ENCODE data around the gene NSD1. TPM values are rescaled to one million over a fixed set of nuclear protein-coding genes. Genes with fewer than 3 reads are reported as not detected.

The NSD1 gene
- total and polyA plus RNA-seq, 10 of the 15 experiments (the other 5 are each of a cell fraction or from before 2014, with no cell fraction given), result 7.0 to 57.9 (median 30.4) TPM

DNA sequence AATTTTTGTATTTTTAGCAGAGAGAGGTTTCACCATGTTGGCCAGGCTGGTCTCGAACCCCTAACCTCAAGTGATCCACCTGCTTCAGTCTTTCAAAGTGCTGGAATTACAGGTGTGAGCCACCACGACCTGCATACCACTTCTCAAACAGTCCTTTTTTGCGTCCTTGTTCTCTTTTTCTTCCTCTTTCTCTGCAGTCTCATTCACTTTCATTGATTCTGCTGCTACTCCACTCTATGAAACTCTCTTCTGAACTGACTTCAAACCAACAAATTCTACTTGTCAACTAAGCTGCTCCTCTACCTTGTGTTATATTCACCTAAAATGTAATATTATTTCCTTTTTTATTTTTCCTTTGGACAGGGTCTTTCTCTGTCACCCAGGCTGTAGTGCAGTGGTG, 7.9 kb downstream of the NSD1 start:
- Histone ChIP-seq H3K9ac (ENCODE audit: control insufficient read depth, insufficient read depth, low read length) (no peak overlapping the region), H3K27me3 (replicated peaks in 1 of 2; ENCODE audit: control insufficient read depth in 2 of 2, insufficient read depth in 2 of 2, low read length in 1 of 2) (no peaks in the 10 kb centered on the region), H3K27ac (ENCODE audit: control insufficient read depth, insufficient read depth) (no peak overlapping the region), H3K4me1 (ENCODE audit: control insufficient read depth, insufficient read depth, low read length) (peaks cover 11% of the 10 kb centered on the region), H3K9me3 (replicated peaks; ENCODE audit: control insufficient read depth, insufficient read depth, low read length) (no peaks in the 10 kb centered on the region), H3K79me2 (ENCODE audit: control insufficient read depth, insufficient read depth, low read length) (peaks cover 54% of the 10 kb centered on the region), H2AFZ (ENCODE audit: control insufficient read depth, low read depth, low read length) (no peak overlapping the region), H3K4me3 (no peak overlapping the region), H3K4me2 (ENCODE audit: control insufficient read depth, insufficient read depth) (peak overlapping the region; percentile 38; the same call in 1 of the 2 replicates), H3K36me3 (ENCODE audit: control insufficient read depth in 2 of 2, insufficient read depth in 2 of 2, low read length in 1 of 2) (peaks cover 0 to 18% of the 10 kb centered on the region in 2 experiments; a peak in 3 of 4 replicates), H4K20me1 (ENCODE audit: control insufficient read depth, insufficient read depth) (no peaks in the 10 kb centered on the region)
- FAIRE-seq (no peak), DNase-seq (ENCODE audit: low read depth, low spot score) (no peak), ATAC-seq (peak; percentile 51)
- 69% methylated on average over 3 of the region's 3 CpGs for whole genome bisulfite sequencing (ENCODE audit: insufficient coverage, insufficient replicate concordance, low lambda C conversion rate, missing lambda C conversion rate)
- intact Hi-C loops (cut with micrococcal nuclease; ENCODE audit: unreplicated experiment) (no loop called here), in situ Hi-C loops (cut with MboI) (no loop called here)
- BruUV-seq (replicated peaks), result no TSS peak
- ChIA-PET POLR2A (no interaction called here), CTCF (no interaction called here), SMC1A (ENCODE audit: uncharacterized antibody, unreplicated experiment) (no interaction called here), RAD21 (ENCODE audit: unreplicated experiment) (no interaction called here)
- no peak for TF ChIP-seq TAF1 (IDR thresholded peaks at IDR 0.05; ENCODE audit: borderline replicate concordance, low read depth, low read length)
- TF ChIP-seq, protein P1, sequence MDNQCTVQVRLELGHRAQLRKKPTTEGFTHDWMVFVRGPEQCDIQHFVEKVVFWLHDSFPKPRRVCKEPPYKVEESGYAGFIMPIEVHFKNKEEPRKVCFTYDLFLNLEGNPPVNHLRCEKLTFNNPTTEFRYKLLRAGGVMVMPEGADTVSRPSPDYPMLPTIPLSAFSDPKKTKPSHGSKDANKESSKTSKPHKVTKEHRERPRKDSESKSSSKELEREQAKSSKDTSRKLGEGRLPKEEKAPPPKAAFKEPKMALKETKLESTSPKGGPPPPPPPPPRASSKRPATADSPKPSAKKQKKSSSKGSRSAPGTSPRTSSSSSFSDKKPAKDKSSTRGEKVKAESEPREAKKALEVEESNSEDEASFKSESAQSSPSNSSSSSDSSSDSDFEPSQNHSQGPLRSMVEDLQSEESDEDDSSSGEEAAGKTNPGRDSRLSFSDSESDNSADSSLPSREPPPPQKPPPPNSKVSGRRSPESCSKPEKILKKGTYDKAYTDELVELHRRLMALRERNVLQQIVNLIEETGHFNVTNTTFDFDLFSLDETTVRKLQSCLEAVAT (IDR thresholded peaks at IDR 0.05), result no peak
- no peak for TF ChIP-seq BRCA1 (IDR thresholded peaks at IDR 0.05; ENCODE audit: low read depth, low read length)
- no peak for TF ChIP-seq SMAD5 (IDR thresholded peaks at IDR 0.05; ENCODE audit: low read depth)
- TF ChIP-seq, protein P2, sequence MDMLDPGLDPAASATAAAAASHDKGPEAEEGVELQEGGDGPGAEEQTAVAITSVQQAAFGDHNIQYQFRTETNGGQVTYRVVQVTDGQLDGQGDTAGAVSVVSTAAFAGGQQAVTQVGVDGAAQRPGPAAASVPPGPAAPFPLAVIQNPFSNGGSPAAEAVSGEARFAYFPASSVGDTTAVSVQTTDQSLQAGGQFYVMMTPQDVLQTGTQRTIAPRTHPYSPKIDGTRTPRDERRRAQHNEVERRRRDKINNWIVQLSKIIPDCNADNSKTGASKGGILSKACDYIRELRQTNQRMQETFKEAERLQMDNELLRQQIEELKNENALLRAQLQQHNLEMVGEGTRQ (IDR thresholded peaks at IDR 0.05; ENCODE audit: borderline replicate concordance, low read depth, low read length), result no peak
- TF ChIP-seq, protein P3, sequence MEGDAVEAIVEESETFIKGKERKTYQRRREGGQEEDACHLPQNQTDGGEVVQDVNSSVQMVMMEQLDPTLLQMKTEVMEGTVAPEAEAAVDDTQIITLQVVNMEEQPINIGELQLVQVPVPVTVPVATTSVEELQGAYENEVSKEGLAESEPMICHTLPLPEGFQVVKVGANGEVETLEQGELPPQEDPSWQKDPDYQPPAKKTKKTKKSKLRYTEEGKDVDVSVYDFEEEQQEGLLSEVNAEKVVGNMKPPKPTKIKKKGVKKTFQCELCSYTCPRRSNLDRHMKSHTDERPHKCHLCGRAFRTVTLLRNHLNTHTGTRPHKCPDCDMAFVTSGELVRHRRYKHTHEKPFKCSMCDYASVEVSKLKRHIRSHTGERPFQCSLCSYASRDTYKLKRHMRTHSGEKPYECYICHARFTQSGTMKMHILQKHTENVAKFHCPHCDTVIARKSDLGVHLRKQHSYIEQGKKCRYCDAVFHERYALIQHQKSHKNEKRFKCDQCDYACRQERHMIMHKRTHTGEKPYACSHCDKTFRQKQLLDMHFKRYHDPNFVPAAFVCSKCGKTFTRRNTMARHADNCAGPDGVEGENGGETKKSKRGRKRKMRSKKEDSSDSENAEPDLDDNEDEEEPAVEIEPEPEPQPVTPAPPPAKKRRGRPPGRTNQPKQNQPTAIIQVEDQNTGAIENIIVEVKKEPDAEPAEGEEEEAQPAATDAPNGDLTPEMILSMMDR (IDR thresholded peaks at IDR 0.05 in 2 of 3, conservative IDR thresholded peaks at IDR 0.05 in 1 of 3; ENCODE audit: control insufficient read depth in 2 of 3, extremely low read depth in 1 of 3, insufficient read depth in 1 of 3, low read depth in 3 of 3, low read length in 3 of 3), result no peak
- TF ChIP-seq, protein P4, sequence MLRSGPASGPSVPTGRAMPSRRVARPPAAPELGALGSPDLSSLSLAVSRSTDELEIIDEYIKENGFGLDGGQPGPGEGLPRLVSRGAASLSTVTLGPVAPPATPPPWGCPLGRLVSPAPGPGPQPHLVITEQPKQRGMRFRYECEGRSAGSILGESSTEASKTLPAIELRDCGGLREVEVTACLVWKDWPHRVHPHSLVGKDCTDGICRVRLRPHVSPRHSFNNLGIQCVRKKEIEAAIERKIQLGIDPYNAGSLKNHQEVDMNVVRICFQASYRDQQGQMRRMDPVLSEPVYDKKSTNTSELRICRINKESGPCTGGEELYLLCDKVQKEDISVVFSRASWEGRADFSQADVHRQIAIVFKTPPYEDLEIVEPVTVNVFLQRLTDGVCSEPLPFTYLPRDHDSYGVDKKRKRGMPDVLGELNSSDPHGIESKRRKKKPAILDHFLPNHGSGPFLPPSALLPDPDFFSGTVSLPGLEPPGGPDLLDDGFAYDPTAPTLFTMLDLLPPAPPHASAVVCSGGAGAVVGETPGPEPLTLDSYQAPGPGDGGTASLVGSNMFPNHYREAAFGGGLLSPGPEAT (IDR thresholded peaks at IDR 0.05; ENCODE audit: low read depth), result no peak
- no peak for TF ChIP-seq KDM1A (IDR thresholded peaks at IDR 0.05; ENCODE audit: borderline replicate concordance)
- TF ChIP-seq SIX5 (IDR thresholded peaks at IDR 0.05; ENCODE audit: low read depth, low read length, severe bottlenecking), result no peak
- no peak for TF ChIP-seq IKZF2 (IDR thresholded peaks at IDR 0.05)
- TF ChIP-seq SREBF1 (IDR thresholded peaks at IDR 0.05; ENCODE audit: low read length), result no peak
- no peak for TF ChIP-seq CREM (IDR thresholded peaks at IDR 0.05; ENCODE audit: low read depth)
- TF ChIP-seq, protein P5, sequence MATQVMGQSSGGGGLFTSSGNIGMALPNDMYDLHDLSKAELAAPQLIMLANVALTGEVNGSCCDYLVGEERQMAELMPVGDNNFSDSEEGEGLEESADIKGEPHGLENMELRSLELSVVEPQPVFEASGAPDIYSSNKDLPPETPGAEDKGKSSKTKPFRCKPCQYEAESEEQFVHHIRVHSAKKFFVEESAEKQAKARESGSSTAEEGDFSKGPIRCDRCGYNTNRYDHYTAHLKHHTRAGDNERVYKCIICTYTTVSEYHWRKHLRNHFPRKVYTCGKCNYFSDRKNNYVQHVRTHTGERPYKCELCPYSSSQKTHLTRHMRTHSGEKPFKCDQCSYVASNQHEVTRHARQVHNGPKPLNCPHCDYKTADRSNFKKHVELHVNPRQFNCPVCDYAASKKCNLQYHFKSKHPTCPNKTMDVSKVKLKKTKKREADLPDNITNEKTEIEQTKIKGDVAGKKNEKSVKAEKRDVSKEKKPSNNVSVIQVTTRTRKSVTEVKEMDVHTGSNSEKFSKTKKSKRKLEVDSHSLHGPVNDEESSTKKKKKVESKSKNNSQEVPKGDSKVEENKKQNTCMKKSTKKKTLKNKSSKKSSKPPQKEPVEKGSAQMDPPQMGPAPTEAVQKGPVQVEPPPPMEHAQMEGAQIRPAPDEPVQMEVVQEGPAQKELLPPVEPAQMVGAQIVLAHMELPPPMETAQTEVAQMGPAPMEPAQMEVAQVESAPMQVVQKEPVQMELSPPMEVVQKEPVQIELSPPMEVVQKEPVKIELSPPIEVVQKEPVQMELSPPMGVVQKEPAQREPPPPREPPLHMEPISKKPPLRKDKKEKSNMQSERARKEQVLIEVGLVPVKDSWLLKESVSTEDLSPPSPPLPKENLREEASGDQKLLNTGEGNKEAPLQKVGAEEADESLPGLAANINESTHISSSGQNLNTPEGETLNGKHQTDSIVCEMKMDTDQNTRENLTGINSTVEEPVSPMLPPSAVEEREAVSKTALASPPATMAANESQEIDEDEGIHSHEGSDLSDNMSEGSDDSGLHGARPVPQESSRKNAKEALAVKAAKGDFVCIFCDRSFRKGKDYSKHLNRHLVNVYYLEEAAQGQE (IDR thresholded peaks at IDR 0.05; ENCODE audit: low read depth, low read length), result no peak
- no peak for TF ChIP-seq FOS (IDR thresholded peaks at IDR 0.05; ENCODE audit: borderline replicate concordance, extremely low read depth, insufficient read length)
